NCI-H774 (cell line): Measurements from ENCODE around the gene MAU2.
"Not testable (repeated sequence)": the region's sequence is repeated elsewhere in the genome, so short reads cannot be mapped to it uniquely, and the experiment has no call there.

Source experiments
- DNase-seq: peaks from one replicate; lab custom pipeline; 2025; lab: John Stamatoyannopoulos, UW

The MAU2 gene

GRCh38 chr19:19345970-19346369, 25.3 kb downstream of the MAU2 start:
- DNase-seq, result no peak

- DNase-seq, result no peak
Observed at GRCh38 chr19:19347401-19348110, 26.9 kb downstream of the MAU2 start.

- no peak for DNase-seq
Observed at GRCh38 chr19:19348266-19348665, 27.6 kb downstream of the MAU2 start.

- no peak for DNase-seq
Observed at GRCh38 chr19:19349365-19349764, 28.7 kb downstream of the MAU2 start.

- DNase-seq, result not testable (repeated sequence)
Observed at GRCh38 chr19:19350756-19351155, 30.1 kb downstream of the MAU2 start.

- no peak for DNase-seq
Observed at GRCh38 chr19:19352823-19353222, 32.2 kb downstream of the MAU2 start.

GRCh38 chr19:19354007-19354406, 33.4 kb downstream of the MAU2 start:
- no peak for DNase-seq

GRCh38 chr19:19354932-19355331, 34.3 kb downstream of the MAU2 start:
- no peak for DNase-seq

GRCh38 chr19:19355606-19356139, 35.0 kb downstream of the MAU2 start:
- no peak for DNase-seq

- DNase-seq, result no peak
Observed at GRCh38 chr19:19356500-19356899, 35.9 kb downstream of the MAU2 start.

- DNase-seq, result no peak
Observed at GRCh38 chr19:19356901-19357566, 36.4 kb downstream of the MAU2 start.

- DNase-seq, result peak; percentile 67
Observed at GRCh38 chr19:19361075-19361594, 40.5 kb downstream of the MAU2 start.

- DNase-seq, result no peak
Observed at GRCh38 chr19:19362075-19362474, 41.4 kb downstream of the MAU2 start.

GRCh38 chr19:19366434-19367396, 46.1 kb downstream of the MAU2 start:
- peak; percentile 79 for DNase-seq

- DNase-seq, result no peak
Observed at GRCh38 chr19:19368087-19368486, 47.5 kb downstream of the MAU2 start.

- DNase-seq, result no peak
Observed at GRCh38 chr19:19371059-19371458, 50.4 kb downstream of the MAU2 start.

GRCh38 chr19:19372656-19373416, 52.2 kb downstream of the MAU2 start:
- DNase-seq, result peak; percentile 16

- DNase-seq, result no peak
Observed at GRCh38 chr19:19379527-19379926, 58.9 kb downstream of the MAU2 start.

- DNase-seq, result not testable (repeated sequence)
Observed at GRCh38 chr19:19380316-19380715, 59.7 kb downstream of the MAU2 start.

GRCh38 chr19:19381007-19381926, 60.6 kb downstream of the MAU2 start:
- DNase-seq, result no peak
